ENCODE results near the gene PTPRD. TPM values are rescaled to one million over a fixed set of nuclear protein-coding genes. Genes with fewer than 3 reads are reported as not detected.

Gene PTPRD
- total RNA-seq, 1 experiment from 2014 or later, result 0.02 TPM

GRCh38 chr9:8845808-8846207, 1767.0 kb downstream of the PTPRD start:
- Histone ChIP-seq H3K9me3 (ENCODE audit: control insufficient read depth in 1 of 2, insufficient read depth in 1 of 2, low read depth in 1 of 2, low read length in 2 of 2) (peaks cover 14 to 17% of the 10 kb centered on the region in 2 experiments; a peak in 2 of 4 replicates), H2AFZ (ENCODE audit: low read depth, low read length, poor library complexity, severe bottlenecking) (no peak overlapping the region), H3K9ac (ENCODE audit: low read length) (no peak overlapping the region), H3K4me2 (ENCODE audit: low read length) (no peak overlapping the region), H3K36me3 (ENCODE audit: control insufficient read depth in 1 of 2, insufficient read depth in 2 of 2, low read length in 2 of 2) (no peaks in the 10 kb centered on the region), H3K4me3 (replicated peaks in 1 of 2; ENCODE audit: low read depth in 1 of 2, low read length in 2 of 2) (no peak overlapping the region), H3K4me1 (ENCODE audit: control insufficient read depth in 1 of 2, insufficient read depth in 2 of 2, low read length in 2 of 2) (no peaks in the 10 kb centered on the region), H3K79me2 (ENCODE audit: insufficient read depth, low read length) (no peaks in the 10 kb centered on the region), H3K27me3 (ENCODE audit: insufficient read depth, low read length) (no peaks in the 10 kb centered on the region), H3K27ac (ENCODE audit: low read depth, low read length) (no peak overlapping the region), H4K20me1 (ENCODE audit: insufficient read depth) (no peaks in the 10 kb centered on the region), H3K9me2 (ENCODE audit: insufficient read depth) (no peaks in the 10 kb centered on the region)
- no peak for TF ChIP-seq EZH2 (IDR thresholded peaks at IDR 0.05)
- no peak for TF ChIP-seq SIN3A (IDR thresholded peaks at IDR 0.05; ENCODE audit: low read depth)
- no peak for TF ChIP-seq RAD21 (IDR thresholded peaks at IDR 0.05; ENCODE audit: low read depth)
- TF ChIP-seq CBX3 (IDR thresholded peaks at IDR 0.05; ENCODE audit: low read depth), result no peak
- ATAC-seq (no peak), DNase-seq (ENCODE audit: low read depth, low spot score) (no peak)
- ChIA-PET RAD21 (ENCODE audit: low non-redundant PET in 1 of 2, low total read pairs in 2 of 2, uncharacterized antibody in 2 of 2, unreplicated experiment in 2 of 2) (no interaction called here), CTCF (no interaction called here), POLR2A (no interaction called here)
- no TSS peak for BruUV-seq (replicated peaks)
- intact Hi-C loops (cut with micrococcal nuclease), result no loop called here

GRCh38 chr9:8845376-8845775, 1767.4 kb downstream of the PTPRD start:
- H3K4me3 ChIP-seq (replicated peaks in 1 of 2; ENCODE audit: low read depth in 1 of 2, low read length in 2 of 2), result no peak overlapping the region
- no peaks in the 10 kb centered on the region for H3K4me1 ChIP-seq (ENCODE audit: control insufficient read depth in 1 of 2, insufficient read depth in 2 of 2, low read length in 2 of 2)
- intact Hi-C loops (cut with micrococcal nuclease), result no loop called here
- RAD21 ChIA-PET (ENCODE audit: low non-redundant PET in 1 of 2, low total read pairs in 2 of 2, uncharacterized antibody in 2 of 2, unreplicated experiment in 2 of 2), result no interaction called here
- no peak for ATAC-seq
- POLR2A ChIA-PET, result no interaction called here
- peaks cover 14 to 17% of the 10 kb centered on the region in 2 experiments; a peak in 2 of 4 replicates for H3K9me3 ChIP-seq (ENCODE audit: control insufficient read depth in 1 of 2, insufficient read depth in 1 of 2, low read depth in 1 of 2, low read length in 2 of 2)
- H3K27ac ChIP-seq (ENCODE audit: low read depth, low read length), result no peak overlapping the region
- H3K4me2 ChIP-seq (ENCODE audit: low read length), result no peak overlapping the region
- H2AFZ ChIP-seq (ENCODE audit: low read depth, low read length, poor library complexity, severe bottlenecking), result no peak overlapping the region
- no peaks in the 10 kb centered on the region for H4K20me1 ChIP-seq (ENCODE audit: insufficient read depth)
- no peaks in the 10 kb centered on the region for H3K27me3 ChIP-seq (ENCODE audit: insufficient read depth, low read length)
- no TSS peak for BruUV-seq (replicated peaks)
- no peaks in the 10 kb centered on the region for H3K36me3 ChIP-seq (ENCODE audit: control insufficient read depth in 1 of 2, insufficient read depth in 2 of 2, low read length in 2 of 2)
- no peaks in the 10 kb centered on the region for H3K9me2 ChIP-seq (ENCODE audit: insufficient read depth)
- no peak for TF ChIP-seq ZBTB33 (IDR thresholded peaks at IDR 0.05; ENCODE audit: extremely low read depth, insufficient replicate concordance, low read length)
- TF ChIP-seq RAD21 (IDR thresholded peaks at IDR 0.05; ENCODE audit: low read depth), result no peak
- no peak for TF ChIP-seq TCF7L2 (IDR thresholded peaks at IDR 0.05; ENCODE audit: borderline replicate concordance, extremely low read depth, insufficient read depth, insufficient read length)
- TF ChIP-seq ZFX (IDR thresholded peaks at IDR 0.05), result no peak
- TF ChIP-seq YY1 (IDR thresholded peaks at IDR 0.05; ENCODE audit: extremely low read depth, insufficient replicate concordance, low read depth, low read length), result no peak
- CTCF ChIA-PET, result no interaction called here
- no peak for DNase-seq (ENCODE audit: low read depth, low spot score)
- no peak overlapping the region for H3K9ac ChIP-seq (ENCODE audit: low read length)
- no peaks in the 10 kb centered on the region for H3K79me2 ChIP-seq (ENCODE audit: insufficient read depth, low read length)
